ENCODE data around the gene DGCR8.

The DGCR8 gene

GRCh38 chr22:20132686-20133246 lies 52.7 kb downstream of the DGCR8 start:
- no peak for TF ChIP-seq CTCF (IDR thresholded peaks at IDR 0.05; ENCODE audit: insufficient read depth, low read length, poor library complexity, severe bottlenecking)
- Histone ChIP-seq H3K36me3 (ENCODE audit: control insufficient read depth, insufficient read depth, low read length) (no peaks in the 10 kb centered on the region), H3K27me3 (replicated peaks; ENCODE audit: control insufficient read depth, insufficient read depth, low read length) (no peaks in the 10 kb centered on the region), H3K4me3 (replicated peaks; ENCODE audit: low read depth, low read length) (peak overlapping the region; percentile 87)
- DNase-seq (ENCODE audit: extremely low read depth, insufficient read length) = no peak

DNA sequence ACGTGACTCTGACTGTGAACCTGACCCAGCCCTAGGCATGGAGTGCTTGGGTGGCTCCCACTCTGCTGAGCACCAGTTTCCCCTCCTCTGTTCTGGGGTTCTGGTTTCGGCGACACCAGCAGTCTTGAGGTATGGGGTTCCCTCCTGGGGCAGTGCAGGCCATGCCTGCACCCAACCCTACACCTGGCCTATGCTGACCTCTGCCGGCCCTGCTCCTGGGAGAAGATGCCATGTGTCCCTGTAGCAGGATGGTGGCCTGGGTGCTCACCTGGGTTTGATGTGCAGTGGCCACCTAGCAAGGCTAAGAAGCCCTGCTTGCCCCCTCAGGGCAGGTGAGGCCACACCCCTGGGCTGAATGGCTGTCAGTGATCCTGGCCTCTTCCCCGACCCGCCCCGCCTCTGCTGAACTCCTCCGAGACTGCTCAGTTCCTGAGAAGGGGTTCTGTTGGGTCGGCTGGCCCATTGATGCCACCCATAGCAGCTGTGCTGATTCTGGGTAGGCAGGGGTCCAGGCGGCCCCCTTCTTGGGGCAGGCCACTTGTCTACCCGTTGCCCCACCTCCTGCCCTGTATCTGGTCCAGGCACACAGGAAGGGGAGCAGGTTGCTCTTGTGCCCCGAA lies 54.0 kb downstream of the DGCR8 start:
- DNase-seq (ENCODE audit: extremely low read depth, insufficient read length) = no peak
- Histone ChIP-seq H3K4me3 (replicated peaks; ENCODE audit: low read depth, low read length) (no peak overlapping the region), H3K36me3 (ENCODE audit: control insufficient read depth, insufficient read depth, low read length) (no peaks in the 10 kb centered on the region), H3K27me3 (replicated peaks; ENCODE audit: control insufficient read depth, insufficient read depth, low read length) (no peaks in the 10 kb centered on the region)
- no peak for TF ChIP-seq CTCF (IDR thresholded peaks at IDR 0.05; ENCODE audit: insufficient read depth, low read length, poor library complexity, severe bottlenecking)

DNA sequence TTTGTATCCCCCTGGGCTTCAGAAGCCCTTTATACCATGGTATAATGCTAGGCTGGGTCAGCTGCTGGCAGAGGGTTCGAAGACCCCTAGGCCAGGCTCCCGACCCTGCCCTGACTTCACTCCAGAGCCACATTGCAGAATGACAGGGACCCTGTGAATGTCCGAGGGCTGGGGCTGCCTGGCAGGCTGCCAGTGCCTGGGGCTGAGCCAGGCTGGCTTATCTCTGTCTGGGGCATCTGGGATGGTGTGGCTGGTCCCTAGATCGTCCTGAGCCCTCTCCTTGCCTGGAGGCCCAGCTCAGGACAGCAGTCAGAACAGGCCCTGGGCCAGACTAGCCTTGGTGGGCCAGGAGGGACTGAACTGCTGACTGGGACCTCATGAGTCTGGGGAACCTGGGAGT lies 55.2 kb downstream of the DGCR8 start:
- no peak for DNase-seq (ENCODE audit: extremely low read depth, insufficient read length)
- TF ChIP-seq CTCF (IDR thresholded peaks at IDR 0.05; ENCODE audit: insufficient read depth, low read length, poor library complexity, severe bottlenecking) = no peak
- Histone ChIP-seq H3K36me3 (ENCODE audit: control insufficient read depth, insufficient read depth, low read length) (peaks cover 1% of the 10 kb centered on the region), H3K27me3 (replicated peaks; ENCODE audit: control insufficient read depth, insufficient read depth, low read length) (no peaks in the 10 kb centered on the region), H3K4me3 (replicated peaks; ENCODE audit: low read depth, low read length) (no peak overlapping the region)

DNA sequence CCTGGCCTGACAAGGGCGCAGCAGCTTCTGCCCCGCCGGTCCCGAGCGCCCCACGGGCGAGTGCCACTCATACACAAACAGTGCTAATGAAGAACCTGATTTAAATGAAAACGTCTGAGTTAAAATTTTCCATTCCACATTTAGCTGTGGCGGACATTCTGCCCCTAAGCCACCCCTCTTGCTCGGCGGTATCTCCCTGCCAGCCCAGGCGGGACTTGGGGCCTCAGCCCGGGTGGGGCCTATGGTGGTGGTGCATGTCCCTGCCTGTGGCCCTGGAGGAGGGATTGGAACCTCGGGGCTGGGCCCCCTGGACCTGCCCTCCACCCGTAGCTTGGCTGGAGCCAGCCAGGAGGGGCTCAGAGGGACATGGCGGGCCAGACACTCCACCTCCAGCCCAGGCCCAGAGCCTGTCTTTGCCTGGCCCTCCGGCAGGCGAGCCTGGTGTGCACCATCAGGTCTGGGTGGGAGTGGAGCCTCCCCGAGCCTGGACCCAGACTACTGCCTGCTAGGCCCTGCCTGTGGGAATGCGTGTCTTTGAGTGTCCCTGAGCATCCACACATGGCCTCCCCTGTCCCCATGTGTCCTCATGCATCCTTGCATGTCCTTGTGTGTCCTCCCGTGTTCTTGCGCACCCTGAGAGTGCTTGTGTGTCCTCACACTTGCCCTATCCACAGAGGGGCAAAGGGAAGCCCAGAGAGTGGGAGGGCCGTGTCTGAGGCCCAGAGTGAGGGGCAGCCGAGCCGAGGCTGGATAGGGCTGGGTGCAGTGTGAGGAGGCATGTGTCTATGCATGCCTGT lies 56.0 kb downstream of the DGCR8 start:
- Histone ChIP-seq H3K27me3 (replicated peaks; ENCODE audit: control insufficient read depth, insufficient read depth, low read length) (no peaks in the 10 kb centered on the region), H3K36me3 (ENCODE audit: control insufficient read depth, insufficient read depth, low read length) (peaks cover 1% of the 10 kb centered on the region), H3K4me3 (replicated peaks; ENCODE audit: low read depth, low read length) (no peak overlapping the region)
- no peak for DNase-seq (ENCODE audit: extremely low read depth, insufficient read length)
- TF ChIP-seq CTCF (IDR thresholded peaks at IDR 0.05; ENCODE audit: insufficient read depth, low read length, poor library complexity, severe bottlenecking) = no peak

- peaks cover 1% of the 10 kb centered on the region for H3K36me3 ChIP-seq (ENCODE audit: control insufficient read depth, insufficient read depth, low read length)
- H3K4me3 ChIP-seq (replicated peaks; ENCODE audit: low read depth, low read length) = no peak overlapping the region
- no peak for TF ChIP-seq CTCF (IDR thresholded peaks at IDR 0.05; ENCODE audit: insufficient read depth, low read length, poor library complexity, severe bottlenecking)
- DNase-seq (ENCODE audit: extremely low read depth, insufficient read length) = no peak
- H3K27me3 ChIP-seq (replicated peaks; ENCODE audit: control insufficient read depth, insufficient read depth, low read length) = no peaks in the 10 kb centered on the region
These were observed 56.5 kb downstream of the DGCR8 start for GRCh38 chr22:20136603-20136873.
